HepG2 (cell line): Measurements from ENCODE around the gene NRG3. TPM values are rescaled to one million over a fixed set of nuclear protein-coding genes. Genes with fewer than 3 reads are reported as not detected.

Experiments
- ATAC-seq: fragments of 200-7000 bp; cut with Tn5 transposase; 3 replicates; pipeline ENCODE4 v1.9.1; 2020; ENCODE audit warnings: mild to moderate bottlenecking, moderate library complexity
- BruUV-seq: library from RNA; stranded (reverse); fragments of 400-500 nt; replicated peaks from 2 replicates; lab custom pipeline; 2021; lab: Mats Ljungman, UMichigan
- CTCF ChIA-PET: fragments of 300-600 bp; formaldehyde crosslinking; extraction: SDS; loops from one replicate; lab custom pipeline; 2021; ENCODE audit warnings: low total read pairs, inconsistent platforms, low intra/inter-chr PET ratio; lab: Yijun Ruan, JAX
- POLR2A ChIA-PET: fragments of 350-600 bp; sonication (Branson Sonifier 250); formaldehyde crosslinking; loops from one replicate; lab custom pipeline; 2020; ENCODE audit warnings: antibody characterized with exemption, inconsistent platforms; lab: Yijun Ruan, JAX
- DNase-seq: peaks from one replicate; pipeline ENCODE4 v3.0.0-alpha.2; 2015; ENCODE audit warnings: low spot score
- FAIRE-seq: peaks from 3 replicates; lab custom pipeline; 2011; peaks lifted over from hg19 to GRCh38; lab: Jason Lieb, UNC
- H2AFZ ChIP-seq: one replicate; pipeline ENCODE4 v1.6.1; 2011; ENCODE audit warnings: low read length, inconsistent platforms
- H3K27ac ChIP-seq: fragments of 300-600 bp; 3 replicates; pipeline ENCODE4 v1.8.0; 2011; ENCODE audit warnings: mixed run types, mild to moderate bottlenecking, mixed read lengths, low read length, inconsistent platforms; ENCODE audit not compliant: insufficient read depth; ENCODE audit errors: extremely low read length
- H3K27me3 ChIP-seq, 2 experiments: fragments of 200-600 bp in 1 of 2; 2 replicates in 1 of 2; 3 replicates in 1 of 2; pipeline versions ENCODE4 v1.6.0 to v1.8.0; 2011; ENCODE audit warnings: low read length in 2 of 2, mild to moderate bottlenecking in 2 of 2, moderate library complexity in 2 of 2, inconsistent platforms in 1 of 2; ENCODE audit not compliant: insufficient read depth in 2 of 2, control insufficient read depth in 1 of 2
- H3K36me3 ChIP-seq, 2 experiments: fragments of 200-600 bp in 1 of 2; replicated peaks in 1 of 2; 2 replicates in 1 of 2; 3 replicates in 1 of 2; pipeline versions ENCODE4 v1.5.1 to v1.8.0; 2011; ENCODE audit warnings: low read length in 2 of 2, inconsistent platforms in 1 of 2; ENCODE audit not compliant: insufficient read depth in 2 of 2, control insufficient read depth in 1 of 2
- H3K4me1 ChIP-seq: 2 replicates; pipeline ENCODE4 v1.5.1; 2012; ENCODE audit warnings: low read length, inconsistent platforms; ENCODE audit not compliant: insufficient read depth
- H3K4me2 ChIP-seq: 2 replicates; pipeline ENCODE4 v1.6.0; 2011; ENCODE audit warnings: low read depth, low read length, inconsistent platforms
- H3K4me3 ChIP-seq, 3 experiments: fragments of 200-600 bp in 1 of 3; sonication (generic), shearing (Covaris generic) in 1 of 3; replicated peaks in 1 of 3; 2 replicates each; pipeline ENCODE4 v1.5.1; 2011 to 2016; ENCODE audit warnings: low read length in 3 of 3, inconsistent platforms in 2 of 3, low read depth in 2 of 3, mild to moderate bottlenecking in 2 of 3, control low read depth in 1 of 3, mixed read lengths in 1 of 3; ENCODE audit not compliant: insufficient read depth in 1 of 3
- H3K79me2 ChIP-seq: one replicate; pipeline ENCODE4 v1.6.1; 2011; ENCODE audit warnings: low read length, inconsistent platforms; ENCODE audit not compliant: insufficient read depth
- H3K9ac ChIP-seq: 2 replicates; pipeline ENCODE4 v1.6.0; 2011; ENCODE audit warnings: mild to moderate bottlenecking, low read depth, low read length, inconsistent platforms; ENCODE audit not compliant: insufficient read depth
- H3K9me3 ChIP-seq: 2 replicates; pipeline ENCODE4 v1.5.1; 2012; ENCODE audit warnings: mild to moderate bottlenecking, low read length
- H4K20me1 ChIP-seq: 2 replicates; pipeline ENCODE4 v1.6.0; 2011; ENCODE audit warnings: inconsistent platforms, mild to moderate bottlenecking, low read length, moderate library complexity; ENCODE audit not compliant: insufficient read depth
- FIP1L1 ChIP-seq: fragments of 200-400 bp; formaldehyde crosslinking; IDR thresholded peaks from 2 replicates; pipeline ENCODE4 v1.6.1; 2018; ENCODE audit warnings: low read depth, mild to moderate bottlenecking, low read length, moderate library complexity, borderline replicate concordance; ENCODE audit not compliant: insufficient read depth
- HNRNPH1 ChIP-seq: fragments of 200-400 bp; formaldehyde crosslinking; optimal IDR thresholded peaks from 2 replicates; pipeline ENCODE3; 2017; ENCODE audit warnings: mild to moderate bottlenecking, low read depth, low read length
- MYC ChIP-seq: sonication (generic); formaldehyde crosslinking; IDR thresholded peaks from 2 replicates; pipeline ENCODE4 v1.9.0; 2021; ENCODE audit warnings: missing genetic modification reagents, borderline replicate concordance
- PBX3 ChIP-seq: sonication (generic); formaldehyde crosslinking; IDR thresholded peaks from 2 replicates; pipeline ENCODE4 v1.8.1; 2023; ENCODE audit warnings: missing genetic modification reagents, inconsistent platforms, borderline replicate concordance
- RBM22 ChIP-seq: fragments of 200-400 bp; formaldehyde crosslinking; optimal IDR thresholded peaks from 2 replicates; pipeline ENCODE3; 2017; ENCODE audit warnings: mild to moderate bottlenecking, low read length, moderate library complexity
- REPIN1 ChIP-seq: sonication (generic); formaldehyde crosslinking; IDR thresholded peaks from 2 replicates; pipeline ENCODE4 v1.8.0; 2022; ENCODE audit warnings: missing genetic modification reagents, low read depth, mild to moderate bottlenecking, borderline replicate concordance
- SMARCC2 ChIP-seq: fragments of 450-650 bp; IDR thresholded peaks from 2 replicates; pipeline ENCODE4 v1.6.1; 2017; ENCODE audit warnings: antibody characterized with exemption, mild to moderate bottlenecking
- SOX6 ChIP-seq, 2 experiments: fragments of 450-650 bp in 1 of 2; sonication (generic) in 1 of 2; formaldehyde crosslinking in 1 of 2; IDR thresholded peaks; 2 replicates each; pipeline versions ENCODE4 v1.4.0 to v1.6.1; 2017 to 2020; ENCODE audit warnings: antibody characterized with exemption in 1 of 2, mild to moderate bottlenecking in 1 of 2, missing genetic modification reagents in 1 of 2
- SSRP1 ChIP-seq: IDR thresholded peaks from 2 replicates; pipeline ENCODE4 v1.6.1; 2016; ENCODE audit warnings: control low read depth
- THAP7 ChIP-seq: sonication (generic); formaldehyde crosslinking; IDR thresholded peaks from 2 replicates; pipeline ENCODE4 v1.8.1; 2023; ENCODE audit warnings: mild to moderate bottlenecking, missing genetic modification reagents
- ZBTB33 ChIP-seq: sonication (generic); formaldehyde crosslinking; IDR thresholded peaks from 2 replicates; pipeline ENCODE4 v1.4.0; 2020; ENCODE audit warnings: missing genetic modification reagents
- ZBTB44 ChIP-seq: sonication (generic); formaldehyde crosslinking; IDR thresholded peaks from 2 replicates; pipeline ENCODE4 v1.4.0; 2020; ENCODE audit warnings: missing genetic modification reagents
- ZFYVE20 ChIP-seq: sonication (generic); formaldehyde crosslinking; IDR thresholded peaks from 2 replicates; pipeline ENCODE4 v1.8.0; 2023; ENCODE audit warnings: low read depth, mild to moderate bottlenecking, moderate library complexity, missing genetic modification reagents, borderline replicate concordance
- ZMYM2 ChIP-seq: sonication (generic); formaldehyde crosslinking; IDR thresholded peaks from 2 replicates; pipeline ENCODE4 v1.8.0; 2022; ENCODE audit warnings: mild to moderate bottlenecking, missing genetic modification reagents
- ZNF234 ChIP-seq: sonication (generic); formaldehyde crosslinking; conservative IDR thresholded peaks from 2 replicates; pipeline ENCODE4 v1.5.1; 2020; ENCODE audit warnings: mild to moderate bottlenecking, missing genetic modification reagents
- ZNF430 ChIP-seq: sonication (generic); formaldehyde crosslinking; IDR thresholded peaks from 2 replicates; pipeline ENCODE4 v1.9.0; 2021; ENCODE audit warnings: mild to moderate bottlenecking, missing genetic modification reagents
- ZNF607 ChIP-seq: sonication (generic); formaldehyde crosslinking; IDR thresholded peaks from 2 replicates; pipeline ENCODE4 v1.5.1; 2020; ENCODE audit warnings: missing genetic modification reagents, mild to moderate bottlenecking, borderline replicate concordance
- WGBS: methylation state at CpG from one replicate; pipeline ENCODE4 v1.1.6; 2017; ENCODE audit warnings: low lambda C conversion rate; 5-methylcytosine and 5-hydroxymethylcytosine counted together
- in situ Hi-C: cut with HindIII; loops from 2 replicates; pipeline ENCODE4 v1.10.0; 2017; ENCODE audit warnings: low pct_unique_long_range_greater_than_20kb; ENCODE audit not compliant: extremely low pct_ligation_motif_present
- intact Hi-C: fragments of 100-400 bp; cut with micrococcal nuclease; formaldehyde crosslinking; loops from one replicate; pipeline ENCODE4 v1.10.0; 2022; ENCODE audit not compliant: unreplicated experiment
- polyA plus RNA-seq, 8 experiments: library from polyadenylated mRNA; depleted of rRNA in 3 of 8; stranded (reverse) in 7 of 8; unstranded in 1 of 8; fragments of >200 nt; fragmentation: Illumina TruSeq in 4 of 8; extraction: Trizol in 4 of 8; gene quantifications; 2 replicates each; pipeline versions ENCODE4 v1.2.1 to v1.2.3, GENCODE V29; 2011 to 2016; ENCODE audit warnings: low read depth in 4 of 8, missing spikeins in 1 of 8, mixed read lengths in 1 of 8; ENCODE audit not compliant: insufficient read depth in 1 of 8
- total RNA-seq, 5 experiments: library from RNA; depleted of rRNA; stranded (reverse); fragments of >200 nt; fragmentation: Illumina TruSeq; extraction: Trizol; gene quantifications; 2 replicates each; pipeline ENCODE4 v1.2.3, GENCODE V29; 2016; ENCODE audit warnings: low read depth in 1 of 5
- TF ChIP-seq, protein P1 (sequence below): sonication (generic); formaldehyde crosslinking; IDR thresholded peaks from 2 replicates; pipeline ENCODE4 v1.5.0; 2020; ENCODE audit warnings: missing genetic modification reagents, mild to moderate bottlenecking, borderline replicate concordance

Gene NRG3
- total and polyA plus RNA-seq, 2 of the 13 experiments (the other 11 are each of a cell fraction or from before 2014, with no cell fraction given): not detected

DNA sequence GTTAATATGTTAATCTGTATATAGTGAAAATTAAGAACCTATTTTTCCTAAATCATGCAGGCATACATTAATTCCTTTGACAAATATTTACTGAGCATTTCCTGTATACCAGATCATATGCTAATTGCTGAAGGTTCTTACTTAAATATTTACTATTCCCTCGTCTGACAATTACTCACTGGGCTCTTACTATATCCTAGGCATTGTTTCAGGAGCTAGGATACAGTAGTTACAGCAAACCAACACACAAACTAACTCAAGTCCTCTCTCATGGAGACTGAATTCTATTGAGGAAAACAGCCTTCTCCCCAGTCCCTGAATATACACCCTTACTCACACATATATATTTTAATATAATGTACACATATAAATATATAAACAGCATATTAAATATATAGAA lies 786.0 kb downstream of the NRG3 start:
- intact Hi-C loops: no loop called here
- no peak for DNase-seq
- in situ Hi-C loops: no loop called here
- ATAC-seq: no peak
- no TSS peak for BruUV-seq
- H3K9ac ChIP-seq: no peak overlapping the region
- H3K4me2 ChIP-seq: no peak overlapping the region
- no peaks in the 10 kb centered on the region for H3K27me3 ChIP-seq
- no peak overlapping the region for H3K27ac ChIP-seq
- H3K9me3 ChIP-seq: peaks cover 82% of the 10 kb centered on the region
- no peaks in the 10 kb centered on the region for H4K20me1 ChIP-seq
- H3K4me1 ChIP-seq: no peaks in the 10 kb centered on the region
- no peak for FAIRE-seq
- H3K4me3 ChIP-seq: no peak overlapping the region
- H2AFZ ChIP-seq: no peak overlapping the region
- POLR2A ChIA-PET: no interaction called here
- no peaks in the 10 kb centered on the region for H3K79me2 ChIP-seq
- 0% methylated on average over 1 of the region's 1 CpG for WGBS
- TF ChIP-seq MYC (no peak), SMARCC2 (no peak), RBM22 (no peak), ZMYM2 (CRISPR knock-in tag) (no peak), REPIN1 (no peak), ZNF430 (CRISPR knock-in tag) (no peak), ZBTB33 (CRISPR knock-in tag) (no peak), THAP7 (no peak), HNRNPH1 (no peak), SOX6 (IDR thresholded peaks at IDR 0.05) (no peak), SOX6 (CRISPR knock-in tag; IDR thresholded peaks at IDR 0.05) (no peak), SSRP1 (CRISPR knock-in tag) (no peak), ZNF607 (CRISPR knock-in tag) (no peak), ZNF234 (CRISPR knock-in tag) (no peak), PBX3 (no peak), ZFYVE20 (CRISPR knock-in tag) (no peak), ZBTB44 (CRISPR knock-in tag) (no peak), FIP1L1 (no peak)
- TF ChIP-seq, protein P1, sequence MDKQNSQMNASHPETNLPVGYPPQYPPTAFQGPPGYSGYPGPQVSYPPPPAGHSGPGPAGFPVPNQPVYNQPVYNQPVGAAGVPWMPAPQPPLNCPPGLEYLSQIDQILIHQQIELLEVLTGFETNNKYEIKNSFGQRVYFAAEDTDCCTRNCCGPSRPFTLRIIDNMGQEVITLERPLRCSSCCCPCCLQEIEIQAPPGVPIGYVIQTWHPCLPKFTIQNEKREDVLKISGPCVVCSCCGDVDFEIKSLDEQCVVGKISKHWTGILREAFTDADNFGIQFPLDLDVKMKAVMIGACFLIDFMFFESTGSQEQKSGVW (CRISPR knock-in tag): no peak
- H3K36me3 ChIP-seq: no peaks in the 10 kb centered on the region
- CTCF ChIA-PET: no interaction called here
